Endothelial cell of umbilical vein (primary cell): ENCODE data around the gene TAF15. TPM values are rescaled to one million over a fixed set of nuclear protein-coding genes. Genes with fewer than 3 reads are reported as not detected.

ENCODE experiments used
- BruUV-seq: library from RNA; stranded (reverse); fragments of 400-500 nt; replicated peaks from 2 replicates; lab custom pipeline; 2021; lab: Mats Ljungman, UMichigan
- CTCF ChIA-PET: fragments of 300-600, 350-600 bp; sonication (Branson Sonifier 250); formaldehyde crosslinking; loops from one replicate; lab custom pipeline; 2021; ENCODE audit warnings: antibody characterized with exemption, inconsistent platforms; lab: Charles Lee
- POLR2A ChIA-PET: fragments of 300-600, 350-600 bp; sonication (Branson Sonifier 250); formaldehyde crosslinking; loops from one replicate; lab custom pipeline; 2021; ENCODE audit warnings: antibody characterized with exemption, inconsistent platforms; lab: Charles Lee
- DNase-seq: peaks from one replicate; pipeline ENCODE4 v3.0.0-alpha.2; 2011; ENCODE audit warnings: low read depth, low spot score
- FAIRE-seq: peaks from 2 replicates; lab custom pipeline; 2011; peaks lifted over from hg19 to GRCh38; lab: Jason Lieb, UNC
- H2AFZ ChIP-seq: 2 replicates; pipeline ENCODE4 v1.6.0; 2012; ENCODE audit warnings: low read depth, low read length, control low read depth, inconsistent platforms
- H3K27ac ChIP-seq: 2 replicates; pipeline ENCODE4 v1.5.1; 2011; ENCODE audit warnings: low read depth, mild to moderate bottlenecking, control low read depth, low read length, moderate library complexity; ENCODE audit not compliant: insufficient read depth
- H3K27me3 ChIP-seq, 2 experiments: 2 replicates each; pipeline versions ENCODE4 v1.6.0 to v1.6.1; 2011; ENCODE audit warnings: low read length in 2 of 2, mixed read lengths in 1 of 2; ENCODE audit not compliant: control insufficient read depth in 2 of 2, insufficient read depth in 2 of 2
- H3K36me3 ChIP-seq, 2 experiments: 2 replicates in 1 of 2; 3 replicates in 1 of 2; pipeline ENCODE4 v1.5.1; 2011; ENCODE audit warnings: low read length in 2 of 2, mild to moderate bottlenecking in 1 of 2, moderate library complexity in 1 of 2; ENCODE audit not compliant: control insufficient read depth in 2 of 2, insufficient read depth in 2 of 2; ENCODE audit errors: extremely low read depth in 1 of 2
- H3K4me1 ChIP-seq: 3 replicates; pipeline ENCODE4 v1.5.1; 2011; ENCODE audit warnings: mild to moderate bottlenecking, low read length; ENCODE audit not compliant: control insufficient read depth, insufficient read depth; ENCODE audit errors: extremely low read depth
- H3K4me2 ChIP-seq: 2 replicates; pipeline ENCODE4 v1.6.1; 2011; ENCODE audit warnings: low read length, control low read depth, mixed read lengths; ENCODE audit not compliant: insufficient read depth
- H3K4me3 ChIP-seq, 3 experiments: fragments of 200-600 bp in 1 of 3; sonication (generic), shearing (Covaris generic) in 1 of 3; replicated peaks in 1 of 3; 2 replicates each; pipeline ENCODE4 v1.5.1; 2011 to 2016; ENCODE audit warnings: control low read depth in 3 of 3, low read length in 3 of 3, mild to moderate bottlenecking in 2 of 3, inconsistent platforms in 1 of 3, low read depth in 1 of 3, moderate library complexity in 1 of 3; ENCODE audit not compliant: insufficient read depth in 1 of 3
- H3K79me2 ChIP-seq: 2 replicates; pipeline ENCODE4 v1.6.0; 2012; ENCODE audit warnings: low read length, inconsistent platforms; ENCODE audit not compliant: control insufficient read depth, insufficient read depth
- H3K9ac ChIP-seq: replicated peaks from 2 replicates; pipeline ENCODE3; 2011; ENCODE audit warnings: low read length, control low read depth; ENCODE audit not compliant: insufficient read depth; ENCODE audit errors: extremely low read depth
- H3K9me1 ChIP-seq: replicated peaks from 3 replicates; pipeline ENCODE4 v1.6.0; 2011; ENCODE audit warnings: mild to moderate bottlenecking, low read length; ENCODE audit not compliant: control insufficient read depth, insufficient read depth; ENCODE audit errors: extremely low read depth
- H3K9me3 ChIP-seq: replicated peaks from 2 replicates; pipeline ENCODE4 v1.5.1; 2012; ENCODE audit warnings: low read length, inconsistent platforms; ENCODE audit not compliant: control insufficient read depth, insufficient read depth
- H4K20me1 ChIP-seq: replicated peaks from 2 replicates; pipeline ENCODE3; 2011; ENCODE audit warnings: mild to moderate bottlenecking, low read length; ENCODE audit not compliant: control insufficient read depth, insufficient read depth; ENCODE audit errors: extremely low read depth
- EZH2 ChIP-seq: IDR thresholded peaks from 2 replicates; pipeline ENCODE4 v1.6.1; 2012; ENCODE audit warnings: borderline replicate concordance, low read depth, mild to moderate bottlenecking, moderate library complexity, low read length, inconsistent platforms; ENCODE audit not compliant: severe bottlenecking
- FOS ChIP-seq: IDR thresholded peaks from 2 replicates; pipeline ENCODE4 v1.6.1; 2011; ENCODE audit warnings: mild to moderate bottlenecking, low read length, moderate library complexity, borderline replicate concordance; ENCODE audit not compliant: insufficient read depth
- GATA2 ChIP-seq: IDR thresholded peaks from 2 replicates; pipeline ENCODE4 v1.7.0; 2011; ENCODE audit warnings: low read depth, mild to moderate bottlenecking, moderate library complexity, mixed read lengths, low read length; ENCODE audit not compliant: insufficient read length, insufficient read depth
- JUN ChIP-seq: IDR thresholded peaks from 2 replicates; pipeline ENCODE4 v1.6.1; 2011; ENCODE audit warnings: borderline replicate concordance, low read depth; ENCODE audit not compliant: insufficient read length, insufficient read depth
- MYC ChIP-seq: IDR thresholded peaks from one replicate; pipeline ENCODE4 v1.6.1; 2011; ENCODE audit warnings: mild to moderate bottlenecking, low read depth, low read length
- POLR2A ChIP-seq: IDR thresholded peaks from 2 replicates; pipeline ENCODE4 v1.6.1; 2012; ENCODE audit warnings: low read depth, mild to moderate bottlenecking, control low read depth, low read length
- POLR2AphosphoS5 ChIP-seq: IDR thresholded peaks from 2 replicates; pipeline ENCODE4 v1.6.1; 2012; ENCODE audit warnings: low read depth, mild to moderate bottlenecking, control low read depth, low read length, moderate library complexity; ENCODE audit not compliant: insufficient read depth
- dilution Hi-C: fragments of 300-500 bp; cut with MboI; formaldehyde crosslinking; loops from one replicate; pipeline ENCODE4 v1.15.0; 2019; ENCODE audit warnings: low sequenced_read_pairs; ENCODE audit not compliant: extremely low pct_ligation_motif_present
- intact Hi-C: fragments of 100-400 bp; cut with micrococcal nuclease; formaldehyde crosslinking; loops from one replicate; pipeline ENCODE4 v1.10.0; 2022
- polyA plus RNA-seq, 4 experiments: library from polyadenylated mRNA; depleted of rRNA in 3 of 4; stranded (reverse) in 3 of 4; unstranded in 1 of 4; fragments of >200 nt; gene quantifications; 2 replicates each; pipeline versions ENCODE4 v1.2.1 to v1.2.3, GENCODE V29; 2011 to 2012; ENCODE audit warnings: missing spikeins in 1 of 4
- total RNA-seq: library from RNA; stranded (reverse); gene quantifications from 2 replicates; pipeline ENCODE4 v1.2.3, GENCODE V29; 2021
- TF ChIP-seq, protein P1 (sequence below): IDR thresholded peaks from 2 replicates; pipeline ENCODE4 v1.6.1; 2011; ENCODE audit not compliant: insufficient read depth, insufficient read length
- TF ChIP-seq, protein P2 (sequence below), 2 donors: IDR thresholded peaks; 1 replicate in 1 of 2; 2 replicates in 1 of 2; pipeline ENCODE4 v1.5.1; 2011; ENCODE audit warnings: low read length in 2 of 2, mild to moderate bottlenecking in 2 of 2, moderate library complexity in 2 of 2, control low read depth in 1 of 2, inconsistent platforms in 1 of 2, low read depth in 1 of 2; ENCODE audit not compliant: insufficient read depth in 1 of 2; ENCODE audit errors: extremely low read depth in 1 of 2

Gene TAF15
- total and polyA plus RNA-seq, 2 donors (not counting 3 experiments of a cell fraction or from before 2014, with no cell fraction given) = 59.4 to 247 TPM

DNA sequence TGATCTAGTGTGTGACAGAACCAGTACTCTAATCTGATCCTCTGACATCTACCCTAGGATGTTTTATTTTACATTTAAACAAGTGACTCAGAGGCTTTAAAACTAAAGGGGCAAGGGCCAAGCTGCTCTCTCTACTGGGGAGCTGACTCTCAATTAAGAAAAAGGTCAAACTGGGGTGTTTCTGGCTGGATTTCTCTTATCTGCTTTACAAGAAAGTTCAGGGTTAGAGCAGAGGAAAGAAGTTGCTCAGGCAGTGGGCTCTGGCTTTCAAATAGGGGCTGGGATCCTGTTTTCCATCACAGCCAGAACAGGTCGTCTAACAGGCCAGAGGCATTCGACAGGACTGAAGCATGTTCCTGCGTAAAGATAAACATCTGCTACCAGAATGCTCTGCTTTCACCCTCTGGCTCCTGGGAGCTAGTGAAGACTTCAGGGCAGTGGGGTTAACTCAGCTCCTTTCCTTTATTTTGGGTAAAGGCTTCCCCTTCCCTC is 22.3 kb upstream of the TAF15 start:
- H3K9ac ChIP-seq = no peak overlapping the region
- DNase-seq (no peak), FAIRE-seq (no peak)
- intact Hi-C loops = no loop called here
- H3K79me2 ChIP-seq = no peaks in the 10 kb centered on the region
- no TSS peak for BruUV-seq
- ChIA-PET POLR2A (no interaction called here), CTCF (interaction anchor here (1.0 to 3.8 kb wide), 2 partner anchors 20 to 23 kb away, joined by 4 to 32 read pairs; no protein-coding TSS in a partner anchor)
- H3K27me3 ChIP-seq = peaks cover 23% of the 10 kb centered on the region in 2 experiments
- no peak overlapping the region for H3K4me2 ChIP-seq
- dilution Hi-C loops = no loop called here
- no peak overlapping the region for H3K4me3 ChIP-seq
- no peaks in the 10 kb centered on the region for H3K9me3 ChIP-seq
- no peaks in the 10 kb centered on the region for H3K36me3 ChIP-seq
- TF ChIP-seq, protein P1, sequence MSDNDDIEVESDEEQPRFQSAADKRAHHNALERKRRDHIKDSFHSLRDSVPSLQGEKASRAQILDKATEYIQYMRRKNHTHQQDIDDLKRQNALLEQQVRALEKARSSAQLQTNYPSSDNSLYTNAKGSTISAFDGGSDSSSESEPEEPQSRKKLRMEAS = no peak
- TF ChIP-seq EZH2 (no peak), MYC (no peak), POLR2A (no peak), JUN (no peak), GATA2 (no peak), FOS (no peak), POLR2AphosphoS5 (no peak)
- TF ChIP-seq, protein P2, sequence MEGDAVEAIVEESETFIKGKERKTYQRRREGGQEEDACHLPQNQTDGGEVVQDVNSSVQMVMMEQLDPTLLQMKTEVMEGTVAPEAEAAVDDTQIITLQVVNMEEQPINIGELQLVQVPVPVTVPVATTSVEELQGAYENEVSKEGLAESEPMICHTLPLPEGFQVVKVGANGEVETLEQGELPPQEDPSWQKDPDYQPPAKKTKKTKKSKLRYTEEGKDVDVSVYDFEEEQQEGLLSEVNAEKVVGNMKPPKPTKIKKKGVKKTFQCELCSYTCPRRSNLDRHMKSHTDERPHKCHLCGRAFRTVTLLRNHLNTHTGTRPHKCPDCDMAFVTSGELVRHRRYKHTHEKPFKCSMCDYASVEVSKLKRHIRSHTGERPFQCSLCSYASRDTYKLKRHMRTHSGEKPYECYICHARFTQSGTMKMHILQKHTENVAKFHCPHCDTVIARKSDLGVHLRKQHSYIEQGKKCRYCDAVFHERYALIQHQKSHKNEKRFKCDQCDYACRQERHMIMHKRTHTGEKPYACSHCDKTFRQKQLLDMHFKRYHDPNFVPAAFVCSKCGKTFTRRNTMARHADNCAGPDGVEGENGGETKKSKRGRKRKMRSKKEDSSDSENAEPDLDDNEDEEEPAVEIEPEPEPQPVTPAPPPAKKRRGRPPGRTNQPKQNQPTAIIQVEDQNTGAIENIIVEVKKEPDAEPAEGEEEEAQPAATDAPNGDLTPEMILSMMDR (IDR thresholded peaks at IDR 0.05; ENCODE audit: extremely low read depth in 1 of 2, insufficient read depth in 1 of 2, low read depth in 1 of 2, low read length in 2 of 2) = no peak
- no peaks in the 10 kb centered on the region for H3K9me1 ChIP-seq
- no peak overlapping the region for H3K27ac ChIP-seq
- no peak overlapping the region for H2AFZ ChIP-seq
- no peaks in the 10 kb centered on the region for H3K4me1 ChIP-seq
- no peaks in the 10 kb centered on the region for H4K20me1 ChIP-seq
